Measurements from ENCODE around the gene CHRND. TPM values are rescaled to one million over a fixed set of nuclear protein-coding genes. Genes with fewer than 3 reads are reported as not detected.

The CHRND gene
- total RNA-seq, 1 donor from 2014 or later = not detected

DNA sequence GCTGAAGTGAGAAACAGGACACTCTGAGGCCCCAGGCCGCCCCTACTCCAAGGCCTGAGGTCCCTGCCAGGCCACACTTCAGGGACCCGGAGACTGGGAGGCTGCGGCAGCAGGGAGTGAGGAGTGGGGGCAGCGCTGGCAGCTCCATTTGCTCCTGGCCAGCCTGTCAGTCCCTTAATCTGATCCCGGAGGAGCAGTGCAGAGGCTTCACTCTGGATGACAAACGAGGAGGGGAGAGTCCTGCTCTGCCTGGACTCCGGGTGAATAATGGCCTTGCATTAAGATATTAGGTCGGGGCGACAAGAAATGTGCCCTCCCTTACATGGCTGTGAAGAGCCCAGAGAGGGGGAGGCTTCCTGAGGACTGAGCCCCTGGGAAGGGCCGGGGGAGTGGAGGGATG is 20.1 kb upstream of the CHRND start:
- no peak overlapping the region for H3K4me3 ChIP-seq (ENCODE audit: low read depth, low read length)
- DNase-seq (ENCODE audit: low read depth) (no peak), FAIRE-seq (no peak)
- H3K36me3 ChIP-seq (ENCODE audit: control insufficient read depth, insufficient read depth, low read length) = no peaks in the 10 kb centered on the region
- TF ChIP-seq, protein P1, sequence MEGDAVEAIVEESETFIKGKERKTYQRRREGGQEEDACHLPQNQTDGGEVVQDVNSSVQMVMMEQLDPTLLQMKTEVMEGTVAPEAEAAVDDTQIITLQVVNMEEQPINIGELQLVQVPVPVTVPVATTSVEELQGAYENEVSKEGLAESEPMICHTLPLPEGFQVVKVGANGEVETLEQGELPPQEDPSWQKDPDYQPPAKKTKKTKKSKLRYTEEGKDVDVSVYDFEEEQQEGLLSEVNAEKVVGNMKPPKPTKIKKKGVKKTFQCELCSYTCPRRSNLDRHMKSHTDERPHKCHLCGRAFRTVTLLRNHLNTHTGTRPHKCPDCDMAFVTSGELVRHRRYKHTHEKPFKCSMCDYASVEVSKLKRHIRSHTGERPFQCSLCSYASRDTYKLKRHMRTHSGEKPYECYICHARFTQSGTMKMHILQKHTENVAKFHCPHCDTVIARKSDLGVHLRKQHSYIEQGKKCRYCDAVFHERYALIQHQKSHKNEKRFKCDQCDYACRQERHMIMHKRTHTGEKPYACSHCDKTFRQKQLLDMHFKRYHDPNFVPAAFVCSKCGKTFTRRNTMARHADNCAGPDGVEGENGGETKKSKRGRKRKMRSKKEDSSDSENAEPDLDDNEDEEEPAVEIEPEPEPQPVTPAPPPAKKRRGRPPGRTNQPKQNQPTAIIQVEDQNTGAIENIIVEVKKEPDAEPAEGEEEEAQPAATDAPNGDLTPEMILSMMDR (IDR thresholded peaks at IDR 0.05; ENCODE audit: insufficient read depth, low read length, severe bottlenecking) = no peak
- peaks cover 35% of the 10 kb centered on the region for H3K27me3 ChIP-seq (ENCODE audit: control insufficient read depth, insufficient read depth, low read length)

GRCh38 chr2:232506709-232507108 is 19.3 kb upstream of the CHRND start:
- no peak for FAIRE-seq
- H3K27me3 ChIP-seq (ENCODE audit: control insufficient read depth, insufficient read depth, low read length) = peaks cover 34% of the 10 kb centered on the region
- TF ChIP-seq, protein P1 (IDR thresholded peaks at IDR 0.05; ENCODE audit: insufficient read depth, low read length, severe bottlenecking) = no peak
- H3K36me3 ChIP-seq (ENCODE audit: control insufficient read depth, insufficient read depth, low read length) = no peaks in the 10 kb centered on the region
- H3K4me3 ChIP-seq (ENCODE audit: low read depth, low read length) = no peak overlapping the region
- DNase-seq (ENCODE audit: low read depth) = no peak

DNA sequence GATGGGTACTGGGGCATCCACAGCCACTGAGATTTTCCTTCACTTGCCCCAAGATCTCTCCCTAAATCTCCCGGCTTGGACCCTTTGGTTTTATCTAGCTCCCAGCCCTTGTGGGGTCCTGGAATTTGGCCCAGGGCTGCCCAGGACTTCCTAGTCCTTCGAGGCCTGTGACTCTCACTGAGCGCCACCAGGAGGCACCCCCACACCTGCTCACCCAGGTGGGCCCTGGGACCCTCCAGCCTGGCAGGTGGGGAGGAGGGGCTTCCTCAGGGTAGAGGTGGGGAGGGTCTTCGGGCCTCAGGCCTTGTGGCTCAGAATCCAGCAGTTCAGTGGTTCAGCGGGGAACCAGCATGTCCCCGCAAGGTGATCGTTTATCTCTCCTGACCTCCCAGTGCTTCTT is 17.7 kb upstream of the CHRND start:
- H3K4me3 ChIP-seq (ENCODE audit: low read depth, low read length) = no peak overlapping the region
- H3K36me3 ChIP-seq (ENCODE audit: control insufficient read depth, insufficient read depth, low read length) = no peaks in the 10 kb centered on the region
- H3K27me3 ChIP-seq (ENCODE audit: control insufficient read depth, insufficient read depth, low read length) = peaks cover 29% of the 10 kb centered on the region
- FAIRE-seq = no peak
- TF ChIP-seq, protein P1 (IDR thresholded peaks at IDR 0.05; ENCODE audit: insufficient read depth, low read length, severe bottlenecking) = no peak
- DNase-seq (ENCODE audit: low read depth) = no peak

DNA sequence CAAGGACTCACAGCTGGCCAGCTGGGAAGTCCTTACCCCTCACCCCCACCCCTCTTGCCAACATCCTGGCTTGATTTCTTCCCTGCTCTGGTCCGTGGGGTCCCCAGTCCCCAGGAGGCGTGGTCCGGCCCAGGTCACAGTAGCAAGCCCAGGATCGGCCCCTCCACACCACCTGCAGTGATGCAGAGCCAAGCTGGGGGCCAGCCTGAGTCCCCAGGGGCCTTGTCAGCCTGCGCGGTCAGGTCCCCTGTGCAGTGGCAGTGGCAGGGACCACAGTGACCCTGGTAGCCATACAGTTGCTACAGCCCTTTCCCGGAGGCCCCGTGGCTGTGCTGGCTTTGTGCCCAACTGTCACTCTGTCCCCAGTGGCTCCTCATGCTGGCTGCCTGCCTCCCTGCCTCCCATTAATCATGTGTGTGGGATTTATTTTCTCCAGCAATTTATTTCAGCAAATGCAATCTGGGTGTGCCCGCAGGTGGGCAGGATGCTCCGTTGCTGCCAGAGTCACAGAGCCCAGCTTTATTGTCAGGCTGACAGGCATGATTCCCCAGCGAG is 14.5 kb upstream of the CHRND start:
- Histone ChIP-seq H3K36me3 (ENCODE audit: control insufficient read depth, insufficient read depth, low read length) (no peaks in the 10 kb centered on the region), H3K27me3 (ENCODE audit: control insufficient read depth, insufficient read depth, low read length) (peaks cover 10% of the 10 kb centered on the region), H3K4me3 (ENCODE audit: low read depth, low read length) (no peak overlapping the region)
- no peak for FAIRE-seq
- DNase-seq (ENCODE audit: low read depth) = no peak
- TF ChIP-seq, protein P1 (IDR thresholded peaks at IDR 0.05; ENCODE audit: insufficient read depth, low read length, severe bottlenecking) = no peak

- H3K4me3 ChIP-seq (ENCODE audit: low read depth, low read length) = no peak overlapping the region
- DNase-seq (ENCODE audit: low read depth) (no peak), FAIRE-seq (no peak)
- TF ChIP-seq, protein P1 (IDR thresholded peaks at IDR 0.05; ENCODE audit: insufficient read depth, low read length, severe bottlenecking) = no peak
- peaks cover 7% of the 10 kb centered on the region for H3K27me3 ChIP-seq (ENCODE audit: control insufficient read depth, insufficient read depth, low read length)
- no peaks in the 10 kb centered on the region for H3K36me3 ChIP-seq (ENCODE audit: control insufficient read depth, insufficient read depth, low read length)
These were observed 13.4 kb upstream of the CHRND start for GRCh38 chr2:232512602-232513001.

- Histone ChIP-seq H3K4me3 (ENCODE audit: low read depth, low read length) (no peak overlapping the region), H3K36me3 (ENCODE audit: control insufficient read depth, insufficient read depth, low read length) (no peaks in the 10 kb centered on the region), H3K27me3 (ENCODE audit: control insufficient read depth, insufficient read depth, low read length) (peaks cover 5% of the 10 kb centered on the region)
- TF ChIP-seq, protein P1 (IDR thresholded peaks at IDR 0.05; ENCODE audit: insufficient read depth, low read length, severe bottlenecking) = no peak
- no peak for DNase-seq (ENCODE audit: low read depth)
- no peak for FAIRE-seq
These were observed 12.6 kb upstream of the CHRND start for GRCh38 chr2:232513353-232513752.

Data from bronchial epithelial cell (primary cell).